OCI-LY1 (cell line): ENCODE results near the gene FLVCR1.
"Not testable (repeated sequence)": the region's sequence is repeated elsewhere in the genome, so short reads cannot be mapped to it uniquely, and the experiment has no call there.

Experiments used
- CTCF ChIP-seq: fragments of 200-600 bp; sonication (generic), shearing (Covaris generic); IDR thresholded peaks from 2 replicates; pipeline ENCODE4 v1.5.1; 2017; ENCODE audit warnings: mild to moderate bottlenecking, antibody characterized with exemption, low read length, moderate library complexity, mixed read lengths
- EZH2 ChIP-seq: fragments of 200-600 bp; sonication (generic), shearing (Covaris generic); IDR thresholded peaks from 2 replicates; pipeline ENCODE4 v1.8.0; 2017; ENCODE audit warnings: borderline replicate concordance, mixed run types, mild to moderate bottlenecking, antibody characterized with exemption, low read length, moderate library complexity, mixed read lengths

- TF ChIP-seq CTCF, EZH2: not testable (repeated sequence)
Measured at GRCh38 chr1:212913638-212914037, 55.6 kb downstream of the FLVCR1 start.
